ENCODE measurements around the gene PCDH17. TPM values are rescaled to one million over a fixed set of nuclear protein-coding genes. Genes with fewer than 3 reads are reported as not detected.

PCDH17 gene
- total RNA-seq, 1 donor from 2014 or later = 14.6 TPM

GRCh38 chr13:57763689-57764088 lies 132.1 kb downstream of the PCDH17 start:
- H3K27ac Mint-ChIP-seq (ENCODE audit: unreplicated experiment) = no peak overlapping the region
- no peaks in the 10 kb centered on the region for H3K9me3 Mint-ChIP-seq
- no peak for DNase-seq (ENCODE audit: low read depth, low spot score)
- TF ChIP-seq, protein P1, sequence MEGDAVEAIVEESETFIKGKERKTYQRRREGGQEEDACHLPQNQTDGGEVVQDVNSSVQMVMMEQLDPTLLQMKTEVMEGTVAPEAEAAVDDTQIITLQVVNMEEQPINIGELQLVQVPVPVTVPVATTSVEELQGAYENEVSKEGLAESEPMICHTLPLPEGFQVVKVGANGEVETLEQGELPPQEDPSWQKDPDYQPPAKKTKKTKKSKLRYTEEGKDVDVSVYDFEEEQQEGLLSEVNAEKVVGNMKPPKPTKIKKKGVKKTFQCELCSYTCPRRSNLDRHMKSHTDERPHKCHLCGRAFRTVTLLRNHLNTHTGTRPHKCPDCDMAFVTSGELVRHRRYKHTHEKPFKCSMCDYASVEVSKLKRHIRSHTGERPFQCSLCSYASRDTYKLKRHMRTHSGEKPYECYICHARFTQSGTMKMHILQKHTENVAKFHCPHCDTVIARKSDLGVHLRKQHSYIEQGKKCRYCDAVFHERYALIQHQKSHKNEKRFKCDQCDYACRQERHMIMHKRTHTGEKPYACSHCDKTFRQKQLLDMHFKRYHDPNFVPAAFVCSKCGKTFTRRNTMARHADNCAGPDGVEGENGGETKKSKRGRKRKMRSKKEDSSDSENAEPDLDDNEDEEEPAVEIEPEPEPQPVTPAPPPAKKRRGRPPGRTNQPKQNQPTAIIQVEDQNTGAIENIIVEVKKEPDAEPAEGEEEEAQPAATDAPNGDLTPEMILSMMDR (conservative IDR thresholded peaks at IDR 0.05) = no peak
- no peaks in the 10 kb centered on the region for H3K36me3 Mint-ChIP-seq (ENCODE audit: low read depth)
- H3K4me3 Mint-ChIP-seq = no peak overlapping the region
- no peaks in the 10 kb centered on the region for H3K27me3 Mint-ChIP-seq (ENCODE audit: low read depth)
- no peaks in the 10 kb centered on the region for H3K4me1 Mint-ChIP-seq

Measured in neural crest cell (in vitro differentiated cells).